GF-D8 (cell line): ENCODE results near the gene LAMC1.

Source experiments
- DNase-seq: peaks from one replicate; lab custom pipeline; 2025; lab: John Stamatoyannopoulos, UW

LAMC1 gene

DNA sequence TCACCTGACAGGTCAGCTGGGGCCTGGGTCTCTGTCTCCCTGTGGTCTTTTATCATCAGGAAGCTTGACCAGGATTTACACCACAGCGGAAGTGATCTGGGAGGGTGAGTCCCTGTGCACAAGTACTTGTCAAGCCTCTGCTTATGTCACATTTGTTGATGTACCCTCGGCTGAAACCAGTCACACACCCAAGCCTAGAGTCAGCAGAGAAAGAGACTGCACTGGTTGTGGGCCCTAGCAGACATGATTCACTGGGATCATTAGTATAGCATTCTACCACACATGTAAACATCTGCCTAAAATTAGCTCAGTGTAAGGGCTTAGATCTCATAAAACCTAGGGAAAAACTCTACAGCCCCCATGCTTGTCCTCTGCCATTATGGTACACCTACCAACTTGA lies 83.5 kb downstream of the LAMC1 start:
- DNase-seq = no peak

DNA sequence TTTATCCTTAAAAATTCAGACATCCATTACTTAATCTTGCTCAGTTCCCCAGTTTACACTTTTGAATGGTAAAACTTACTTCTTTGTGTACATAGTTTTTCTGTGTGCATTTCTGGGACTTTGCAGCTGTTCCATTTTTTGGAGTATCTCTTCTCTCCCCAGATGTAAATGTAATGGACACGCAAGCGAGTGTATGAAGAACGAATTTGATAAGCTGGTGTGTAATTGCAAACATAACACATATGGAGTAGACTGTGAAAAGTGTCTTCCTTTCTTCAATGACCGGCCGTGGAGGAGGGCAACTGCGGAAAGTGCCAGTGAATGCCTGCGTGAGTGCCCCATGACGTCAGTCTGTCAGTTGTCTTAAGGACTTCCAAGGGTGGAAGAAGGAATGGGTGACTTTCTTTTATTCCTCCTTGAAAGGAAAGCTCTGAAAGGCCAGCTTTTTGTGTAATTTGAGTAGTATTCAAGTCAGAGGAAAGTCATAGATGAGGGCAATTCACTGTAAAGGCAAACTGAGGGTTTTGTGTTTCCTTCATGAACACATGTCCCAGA lies 87.2 kb downstream of the LAMC1 start:
- no peak for DNase-seq

DNA sequence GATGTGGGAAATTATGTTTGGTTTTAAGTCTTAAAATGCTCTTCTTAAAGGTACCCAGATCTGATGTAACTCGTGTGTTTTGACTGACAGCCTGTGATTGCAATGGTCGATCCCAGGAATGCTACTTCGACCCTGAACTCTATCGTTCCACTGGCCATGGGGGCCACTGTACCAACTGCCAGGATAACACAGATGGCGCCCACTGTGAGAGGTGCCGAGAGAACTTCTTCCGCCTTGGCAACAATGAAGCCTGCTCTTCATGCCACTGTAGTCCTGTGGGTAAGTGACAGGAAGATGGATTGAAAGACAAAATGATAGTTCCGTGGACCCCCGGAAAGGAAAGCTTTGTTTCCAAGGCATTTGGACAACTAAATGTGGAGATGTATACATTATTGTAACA lies 91.2 kb downstream of the LAMC1 start:
- no peak for DNase-seq

DNA sequence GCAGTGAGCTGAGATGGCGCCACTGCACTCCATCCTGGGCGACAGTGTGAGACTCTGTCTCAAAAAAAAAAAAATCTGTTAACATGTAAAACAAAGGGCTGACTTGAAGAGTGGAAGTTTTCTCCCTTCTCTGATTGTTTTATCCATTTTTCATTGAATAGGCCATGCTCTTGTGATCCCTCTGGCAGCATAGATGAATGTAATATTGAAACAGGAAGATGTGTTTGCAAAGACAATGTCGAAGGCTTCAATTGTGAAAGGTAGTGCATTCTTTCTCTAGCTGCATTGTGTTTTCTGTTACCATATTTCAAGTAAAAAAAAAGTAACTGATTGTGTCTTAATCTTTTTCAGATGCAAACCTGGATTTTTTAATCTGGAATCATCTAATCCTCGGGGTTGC lies 93.2 kb downstream of the LAMC1 start:
- DNase-seq = no peak

DNA sequence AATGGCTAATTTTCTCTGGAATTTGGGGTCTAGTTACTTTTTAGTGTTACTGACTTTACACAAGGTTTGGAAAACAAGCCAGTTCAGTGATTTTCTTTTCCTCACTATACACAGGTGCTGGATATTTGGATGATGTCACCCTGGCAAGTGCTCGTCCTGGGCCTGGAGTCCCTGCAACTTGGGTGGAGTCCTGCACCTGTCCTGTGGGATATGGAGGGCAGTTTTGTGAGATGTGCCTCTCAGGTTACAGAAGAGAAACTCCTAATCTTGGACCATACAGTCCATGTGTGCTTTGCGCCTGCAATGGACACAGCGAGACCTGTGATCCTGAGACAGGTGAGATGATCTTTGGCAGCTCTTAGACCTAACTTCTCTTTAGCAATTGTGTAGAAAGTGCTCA lies 98.4 kb downstream of the LAMC1 start:
- no peak for DNase-seq

DNA sequence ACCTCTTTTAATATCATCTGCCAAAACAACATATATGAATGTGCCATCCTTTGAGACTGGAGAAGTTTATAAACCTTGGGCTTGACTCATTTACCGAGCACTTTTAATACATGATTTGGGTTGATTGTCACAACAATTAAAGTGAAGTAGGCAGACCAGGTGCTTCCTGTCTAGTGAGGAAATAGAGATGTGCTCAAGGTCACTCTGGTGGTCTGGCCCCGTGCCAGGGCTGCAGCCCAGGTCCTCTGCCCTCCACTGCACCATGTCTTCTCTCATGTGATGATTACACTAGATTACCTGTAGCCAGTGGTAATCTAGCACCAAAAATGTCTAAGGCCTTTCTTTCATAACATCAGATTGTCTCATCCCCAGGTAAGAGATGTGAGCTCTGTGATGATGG lies 101.0 kb downstream of the LAMC1 start:
- no peak for DNase-seq

DNA sequence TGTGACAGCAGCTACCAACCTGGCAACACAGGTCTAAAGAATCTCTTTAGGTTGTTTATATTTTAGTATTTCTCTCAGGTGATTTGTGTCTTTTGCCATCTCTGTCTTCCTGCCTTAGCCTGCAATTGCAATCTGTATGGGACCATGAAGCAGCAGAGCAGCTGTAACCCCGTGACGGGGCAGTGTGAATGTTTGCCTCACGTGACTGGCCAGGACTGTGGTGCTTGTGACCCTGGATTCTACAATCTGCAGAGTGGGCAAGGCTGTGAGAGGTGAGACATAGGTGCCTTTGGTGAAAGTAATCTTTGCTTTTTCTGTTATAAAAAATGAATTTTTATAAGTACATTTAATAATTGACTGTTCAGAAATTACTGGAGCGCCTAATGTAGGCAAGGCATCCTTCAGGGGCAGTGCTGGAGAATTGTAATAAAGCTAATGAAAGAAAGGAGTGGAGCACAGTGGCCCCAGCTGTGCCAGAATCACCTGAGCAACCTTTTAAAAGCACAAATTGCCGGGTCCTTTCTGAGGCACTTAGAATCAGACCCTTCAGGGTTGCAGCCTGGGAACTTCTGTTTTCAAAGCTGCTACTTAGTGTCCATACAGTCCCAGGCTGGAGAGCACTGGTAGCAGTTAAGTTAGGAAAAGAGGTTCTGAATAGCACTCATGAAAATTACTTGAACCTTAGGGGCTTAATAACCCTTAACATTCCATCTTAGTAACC lies 102.2 kb downstream of the LAMC1 start:
- no peak for DNase-seq

DNA sequence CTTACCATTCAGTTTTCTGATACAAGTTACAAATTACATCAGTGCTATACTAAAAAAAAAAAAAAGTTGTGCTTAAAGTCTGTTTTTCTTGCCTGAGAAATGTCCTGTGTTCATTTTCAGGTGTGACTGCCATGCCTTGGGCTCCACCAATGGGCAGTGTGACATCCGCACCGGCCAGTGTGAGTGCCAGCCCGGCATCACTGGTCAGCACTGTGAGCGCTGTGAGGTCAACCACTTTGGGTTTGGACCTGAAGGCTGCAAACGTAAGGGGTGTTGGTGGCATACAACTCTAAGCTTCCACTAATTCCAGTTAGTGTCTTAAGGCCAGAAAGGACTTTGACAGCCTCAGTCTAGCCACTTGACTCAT lies 102.8 kb downstream of the LAMC1 start:
- no peak for DNase-seq

DNA sequence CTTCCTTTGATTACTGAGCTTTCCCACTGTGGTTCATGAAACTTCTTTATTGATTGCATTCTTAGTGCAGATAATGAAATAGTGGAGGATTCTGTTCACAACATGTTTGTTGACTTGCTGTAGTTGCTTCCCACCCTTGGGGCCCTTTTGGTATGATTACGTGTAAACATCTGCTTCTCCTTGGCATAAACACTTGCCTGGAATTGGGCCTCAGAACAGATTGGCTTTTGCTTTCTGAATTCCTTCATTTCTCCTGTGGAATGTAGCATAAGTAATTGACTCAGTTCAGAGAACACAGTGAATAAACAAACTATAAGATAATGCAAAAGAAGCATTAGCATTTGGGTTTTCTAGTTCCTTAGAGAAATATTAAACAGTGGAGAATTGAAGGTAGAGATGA lies 103.3 kb downstream of the LAMC1 start:
- DNase-seq = no peak

DNA sequence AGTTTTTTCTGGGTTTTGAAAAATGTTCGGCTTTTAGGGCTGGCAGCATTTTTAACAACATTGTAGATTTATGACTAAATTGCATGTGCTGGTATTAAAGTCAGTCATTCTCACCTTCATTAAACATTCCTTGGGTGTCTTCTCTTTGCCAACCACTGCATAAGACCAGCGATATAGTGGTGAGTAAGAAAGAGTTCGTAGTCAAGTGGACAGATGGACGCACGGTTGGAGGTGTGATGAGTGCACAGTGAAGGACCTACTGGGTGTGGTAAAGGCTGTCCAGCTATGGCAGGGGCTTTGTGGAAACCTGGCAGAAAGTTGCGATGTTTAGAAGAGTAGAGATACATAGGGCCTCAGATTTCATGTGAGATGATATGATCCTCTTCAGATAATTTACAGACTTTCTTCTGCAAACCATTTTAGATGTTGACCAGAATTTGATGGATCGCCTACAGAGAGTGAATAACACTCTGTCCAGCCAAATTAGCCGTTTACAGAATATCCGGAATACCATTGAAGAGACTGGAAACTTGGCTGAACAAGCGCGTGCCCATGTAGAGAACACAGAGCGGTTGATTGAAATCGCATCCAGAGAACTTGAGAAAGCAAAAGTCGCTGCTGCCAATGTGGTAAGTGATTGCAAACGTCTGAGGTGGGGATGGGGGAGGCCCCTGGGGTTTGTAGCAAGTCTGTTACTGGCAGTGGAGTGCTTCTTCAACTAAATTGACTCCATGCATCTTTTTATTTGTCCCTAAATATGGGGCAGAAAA lies 106.9 kb downstream of the LAMC1 start:
- no peak for DNase-seq

DNA sequence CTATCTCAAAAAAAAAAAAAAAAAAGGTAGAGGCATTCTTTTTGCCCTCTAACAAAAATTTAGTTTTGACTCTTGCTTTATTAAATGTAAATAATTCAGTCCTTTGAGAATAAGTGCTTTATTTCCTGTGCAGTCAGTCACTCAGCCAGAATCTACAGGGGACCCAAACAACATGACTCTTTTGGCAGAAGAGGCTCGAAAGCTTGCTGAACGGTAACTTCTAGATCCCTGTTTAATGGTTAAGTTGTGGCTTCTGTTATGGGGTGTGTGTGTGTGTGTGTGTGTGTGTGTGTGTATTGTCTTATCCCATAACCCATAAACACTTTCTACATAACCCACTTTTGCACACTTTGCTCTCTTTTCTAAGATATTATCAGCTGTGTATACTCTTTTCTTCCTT lies 107.9 kb downstream of the LAMC1 start:
- DNase-seq = no peak

DNA sequence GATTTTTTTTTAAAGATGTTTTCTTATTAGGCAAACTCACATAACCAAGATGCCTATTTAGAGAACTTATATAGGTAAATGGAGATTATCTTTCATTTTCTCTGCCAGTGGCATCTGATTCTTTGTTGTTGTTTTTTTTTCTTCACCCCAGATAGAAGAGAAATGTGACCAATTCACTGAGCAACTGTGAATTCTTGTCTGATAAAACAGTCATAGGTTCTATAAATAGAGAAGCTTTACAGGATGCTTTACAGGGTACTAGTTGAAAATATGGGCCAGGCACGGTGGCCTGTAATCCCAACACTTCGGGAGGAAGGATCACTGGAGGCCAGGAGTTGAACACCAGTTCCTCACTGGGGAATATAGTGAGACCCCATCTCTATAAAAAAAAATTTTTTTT lies 112.1 kb downstream of the LAMC1 start:
- no peak for DNase-seq

DNA sequence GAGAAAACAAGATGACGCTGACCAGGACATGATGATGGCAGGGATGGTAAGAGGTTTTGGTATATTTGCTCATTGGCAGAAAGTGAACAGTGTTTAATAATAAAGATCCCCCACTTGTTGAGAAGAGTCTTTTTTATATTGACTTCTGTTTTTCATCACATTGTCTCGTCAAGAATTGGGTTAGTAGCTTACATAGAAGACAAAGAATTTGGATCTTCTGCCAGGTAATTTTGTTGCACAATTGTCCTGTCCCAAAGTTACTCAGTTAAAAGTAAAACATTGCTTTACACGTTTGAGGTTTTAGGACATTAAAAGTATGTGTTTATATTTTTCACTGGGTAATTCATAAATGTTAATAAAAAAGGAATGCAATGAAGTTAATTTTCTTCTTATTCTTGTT lies 114.6 kb downstream of the LAMC1 start:
- no peak for DNase-seq

DNA sequence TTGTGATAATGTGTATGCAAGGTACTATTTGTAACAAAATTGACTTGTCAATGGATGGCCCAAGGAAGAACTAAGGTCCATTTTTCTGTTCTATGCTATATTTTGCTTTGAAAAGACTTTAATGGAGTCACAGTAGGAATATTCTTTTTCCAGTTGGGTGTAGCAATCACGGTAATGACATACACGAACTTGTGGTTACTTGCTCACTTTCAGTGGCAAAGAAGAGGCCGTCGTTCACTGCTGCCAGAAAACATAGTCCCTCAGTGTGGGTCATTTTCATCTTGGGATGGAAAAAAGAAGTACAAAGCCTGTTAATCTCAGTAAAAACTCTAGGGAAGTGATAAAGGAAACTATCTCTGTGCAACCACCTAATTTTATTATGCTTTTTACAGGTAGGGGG lies 115.1 kb downstream of the LAMC1 start:
- DNase-seq = no peak

DNA sequence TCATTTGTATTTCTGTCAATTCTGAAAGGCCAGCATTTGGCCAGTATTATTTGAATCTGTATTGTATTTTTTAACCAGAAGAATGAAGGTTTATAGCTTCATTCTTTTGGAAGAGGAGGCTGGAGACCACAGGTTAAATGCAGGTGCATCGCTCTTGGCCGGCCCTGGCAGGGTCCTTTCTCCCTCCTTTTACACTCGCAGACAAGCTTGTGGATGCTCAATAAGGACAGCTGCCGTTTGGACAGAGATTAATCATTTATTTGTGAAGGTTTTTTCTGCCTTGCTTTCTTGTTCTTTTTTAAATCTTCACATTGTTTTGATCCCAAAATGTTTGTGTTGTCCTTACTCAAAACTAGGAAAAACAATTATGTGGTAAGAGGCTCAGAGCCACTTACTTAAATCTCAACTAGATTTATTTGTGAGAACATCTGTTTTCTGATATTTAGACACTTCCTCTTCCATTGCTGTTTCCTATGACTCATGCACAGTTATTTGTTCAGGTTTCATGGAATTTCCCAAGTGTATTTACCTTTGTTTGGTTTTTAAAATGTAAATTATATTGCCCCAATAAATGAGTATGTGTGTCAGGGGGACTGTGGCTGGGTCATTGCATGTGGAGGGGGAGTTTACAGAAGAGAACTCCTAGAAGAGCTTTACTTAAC lies 116.2 kb downstream of the LAMC1 start:
- no peak for DNase-seq

DNA sequence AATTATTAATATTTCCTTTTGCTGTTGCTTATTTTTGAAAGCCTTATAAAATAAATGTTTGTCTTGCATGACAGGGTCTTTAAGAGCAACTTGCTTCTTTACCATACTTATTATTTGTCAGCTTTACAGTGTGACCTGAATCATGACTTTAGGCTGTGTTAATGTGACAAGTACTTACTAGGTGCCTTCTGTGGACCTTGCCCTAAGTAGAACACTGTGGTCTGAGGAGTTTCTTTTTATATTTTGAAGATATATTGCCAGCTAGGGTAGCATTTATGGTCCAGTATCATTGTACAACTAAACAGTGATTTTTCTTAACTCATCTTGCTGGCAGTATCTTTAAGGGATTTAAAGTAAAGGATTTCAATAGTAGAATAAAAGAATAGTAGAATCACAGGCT lies 117.4 kb downstream of the LAMC1 start:
- DNase-seq = no peak

DNA sequence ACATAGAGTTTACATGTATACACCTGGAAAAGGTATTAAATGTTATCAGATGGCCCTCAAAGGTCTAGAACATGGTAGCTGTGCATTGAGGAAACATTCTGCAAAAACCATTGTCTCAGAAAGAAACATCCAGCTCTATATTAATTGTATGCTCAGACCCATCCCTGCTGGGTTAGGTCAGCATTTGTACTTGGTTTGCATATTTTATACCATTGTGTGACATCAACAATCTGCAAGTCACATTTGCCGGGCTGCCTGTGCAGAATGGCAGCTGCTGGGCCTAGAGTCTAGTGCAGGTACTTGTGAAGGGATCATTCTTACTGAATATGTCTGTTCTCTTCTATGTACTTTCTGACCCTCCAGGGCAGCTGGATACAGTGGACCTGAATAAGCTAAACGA lies 119.0 kb downstream of the LAMC1 start:
- DNase-seq = no peak

DNA sequence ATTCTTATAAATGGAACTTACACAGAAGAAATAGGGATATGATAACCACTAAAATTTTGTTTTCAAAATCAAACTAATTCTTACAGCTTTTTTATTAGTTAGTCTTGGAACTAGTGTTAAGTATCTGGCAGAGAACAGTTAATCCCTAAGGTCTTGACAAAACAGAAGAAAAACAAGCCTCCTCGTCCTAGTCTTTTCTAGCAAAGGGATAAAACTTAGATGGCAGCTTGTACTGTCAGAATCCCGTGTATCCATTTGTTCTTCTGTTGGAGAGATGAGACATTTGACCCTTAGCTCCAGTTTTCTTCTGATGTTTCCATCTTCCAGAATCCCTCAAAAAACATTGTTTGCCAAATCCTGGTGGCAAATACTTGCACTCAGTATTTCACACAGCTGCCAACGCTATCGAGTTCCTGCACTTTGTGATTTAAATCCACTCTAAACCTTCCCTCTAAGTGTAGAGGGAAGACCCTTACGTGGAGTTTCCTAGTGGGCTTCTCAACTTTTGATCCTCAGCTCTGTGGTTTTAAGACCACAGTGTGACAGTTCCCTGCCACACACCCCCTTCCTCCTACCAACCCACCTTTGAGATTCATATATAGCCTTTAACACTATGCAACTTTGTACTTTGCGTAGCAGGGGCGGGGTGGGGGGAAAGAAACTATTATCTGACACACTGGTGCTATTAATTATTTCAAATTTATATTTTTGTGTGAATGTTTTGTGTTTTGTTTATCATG lies 120.5 kb downstream of the LAMC1 start:
- no peak for DNase-seq

DNA sequence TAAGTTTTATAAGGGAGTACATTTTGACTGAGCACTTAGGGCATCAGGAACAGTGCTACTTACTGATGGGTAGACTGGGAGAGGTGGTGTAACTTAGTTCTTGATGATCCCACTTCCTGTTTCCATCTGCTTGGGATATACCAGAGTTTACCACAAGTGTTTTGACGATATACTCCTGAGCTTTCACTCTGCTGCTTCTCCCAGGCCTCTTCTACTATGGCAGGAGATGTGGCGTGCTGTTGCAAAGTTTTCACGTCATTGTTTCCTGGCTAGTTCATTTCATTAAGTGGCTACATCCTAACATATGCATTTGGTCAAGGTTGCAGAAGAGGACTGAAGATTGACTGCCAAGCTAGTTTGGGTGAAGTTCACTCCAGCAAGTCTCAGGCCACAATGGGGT lies 121.5 kb downstream of the LAMC1 start:
- no peak for DNase-seq

DNA sequence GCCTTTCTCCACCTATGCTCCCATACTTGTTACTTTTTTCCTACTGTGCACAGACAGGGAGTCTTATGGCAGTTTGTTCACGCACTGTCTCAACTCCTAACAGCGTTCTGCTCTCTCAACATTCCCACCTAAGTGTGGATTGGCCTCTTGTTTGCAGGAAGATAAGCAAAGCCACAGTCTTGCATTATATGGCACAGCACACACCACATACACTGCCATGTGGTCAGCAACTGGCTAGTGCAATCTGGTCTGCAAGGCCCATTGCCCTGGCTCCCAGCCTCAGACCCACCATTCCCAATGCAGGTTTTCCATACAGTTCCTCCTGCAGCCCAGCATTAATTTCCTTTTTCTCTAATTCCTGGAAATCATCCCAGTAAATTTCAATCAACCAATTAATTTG lies 124.5 kb downstream of the LAMC1 start:
- DNase-seq = no peak

DNA sequence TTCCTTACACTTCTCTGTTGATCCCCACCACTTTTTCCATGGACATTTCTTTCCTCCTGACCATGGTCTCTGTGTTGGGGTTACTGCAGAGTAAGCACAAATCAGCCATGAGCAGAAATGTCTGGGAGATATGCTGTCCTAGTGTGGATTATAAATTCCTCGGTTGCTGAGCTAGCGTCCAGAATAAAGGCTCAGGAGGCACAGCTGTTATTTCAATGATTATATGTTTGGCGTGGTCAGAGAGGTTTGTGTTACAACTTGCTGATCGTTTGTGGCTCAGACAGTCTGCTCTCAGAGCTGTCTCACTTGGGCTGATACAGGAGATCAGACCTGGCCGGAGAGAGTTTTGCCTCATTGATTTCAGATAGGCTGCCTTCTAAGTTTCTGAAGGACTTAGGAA lies 125.4 kb downstream of the LAMC1 start:
- no peak for DNase-seq

DNA sequence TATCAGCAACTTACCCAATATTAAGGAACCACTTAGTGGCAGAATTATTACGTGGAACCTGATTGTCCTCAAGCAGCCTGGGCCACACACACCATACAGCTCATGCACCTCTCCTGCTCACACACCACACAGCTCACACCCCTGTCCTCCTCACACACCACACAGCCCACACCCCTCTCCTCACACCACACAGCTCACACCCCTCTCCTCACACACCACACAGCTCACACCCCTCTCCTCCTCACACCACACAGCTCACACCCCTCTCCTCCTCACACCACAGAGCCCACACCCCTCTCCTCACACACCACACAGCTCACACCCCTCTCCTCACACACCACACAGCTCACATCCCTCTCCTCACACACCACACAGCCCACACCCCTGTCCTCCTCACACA lies 126.1 kb downstream of the LAMC1 start:
- no peak for DNase-seq
